Small intestine (tissue), 7 donors: ENCODE results near the gene CD7. TPM values are rescaled to one million over a fixed set of nuclear protein-coding genes. Genes with fewer than 3 reads are reported as not detected.
A peak's percentile ranks its signal among the peaks of the same experiment; 100 is the strongest.

ENCODE experiments used
- DNase-seq, 2 donors: peaks; one replicate each; pipeline versions ENCODE4 v3.0.0 to v3.0.0-alpha.2; 2013
- FAIRE-seq: peaks from 2 replicates; lab custom pipeline; 2012; peaks lifted over from hg19 to GRCh38; lab: Jason Lieb, UNC
- H3K27ac ChIP-seq, 3 donors: one replicate each; pipeline ENCODE4 v1.5.1; 2013; ENCODE audit warnings: low read length in 2 of 3, mild to moderate bottlenecking in 2 of 3, control low read depth in 1 of 3, inconsistent platforms in 1 of 3, low read depth in 1 of 3, moderate library complexity in 1 of 3
- H3K27me3 ChIP-seq, 3 donors: one replicate each; pipeline ENCODE4 v1.6.1; 2013; ENCODE audit warnings: low read length in 3 of 3, inconsistent platforms in 1 of 3; ENCODE audit not compliant: control insufficient read depth in 3 of 3, insufficient read depth in 3 of 3
- H3K36me3 ChIP-seq, 3 donors: one replicate each; pipeline ENCODE4 v1.6.1; 2013; ENCODE audit warnings: low read length in 3 of 3, inconsistent platforms in 1 of 3, low read depth in 1 of 3, mild to moderate bottlenecking in 1 of 3, moderate library complexity in 1 of 3; ENCODE audit not compliant: control insufficient read depth in 3 of 3, insufficient read depth in 2 of 3
- H3K4me1 ChIP-seq, 3 donors: one replicate each; pipeline ENCODE4 v1.6.1; 2013; ENCODE audit warnings: low read length in 2 of 3, inconsistent platforms in 1 of 3, low read depth in 1 of 3, mild to moderate bottlenecking in 1 of 3, moderate library complexity in 1 of 3; ENCODE audit not compliant: control insufficient read depth in 3 of 3, insufficient read depth in 2 of 3
- H3K4me3 ChIP-seq, 3 donors: one replicate each; pipeline ENCODE4 v1.5.1; 2013; ENCODE audit warnings: low read length in 3 of 3, control low read depth in 1 of 3, inconsistent platforms in 1 of 3, low read depth in 1 of 3, mild to moderate bottlenecking in 1 of 3, moderate library complexity in 1 of 3
- H3K9me3 ChIP-seq, 2 donors: one replicate each; pipeline ENCODE4 v1.6.1; 2013; ENCODE audit warnings: low read depth in 1 of 2, low read length in 1 of 2; ENCODE audit not compliant: control insufficient read depth in 2 of 2, insufficient read depth in 1 of 2
- whole genome bisulfite sequencing, 3 donors: extraction: QIAGEN DNeasy Blood & Tissue Kit; methylation state at CpG; one replicate each; pipeline ENCODE4 v1.1.7; 2013; 5-methylcytosine and 5-hydroxymethylcytosine counted together
- polyA plus RNA-seq, 4 donors: library from polyadenylated mRNA; stranded (reverse) in 3 of 4; unstranded in 1 of 4; fragments of 200-250 nt in 3 of 4; fragments of 120-200 nt in 1 of 4; gene quantifications; one replicate each; pipeline versions ENCODE4 v1.2.1 to v1.2.3, GENCODE V29; 2013
- donor health status: healthy with polysubstance abuse.
- donor health status: control.
- donor health status: control.
- donor health status: Bipolar disorder and iron deficiency.
- donor health status: healthy.

The CD7 gene
- polyA plus RNA-seq, 4 donors = 3.4 to 10.8 (median 7.7) TPM

DNA sequence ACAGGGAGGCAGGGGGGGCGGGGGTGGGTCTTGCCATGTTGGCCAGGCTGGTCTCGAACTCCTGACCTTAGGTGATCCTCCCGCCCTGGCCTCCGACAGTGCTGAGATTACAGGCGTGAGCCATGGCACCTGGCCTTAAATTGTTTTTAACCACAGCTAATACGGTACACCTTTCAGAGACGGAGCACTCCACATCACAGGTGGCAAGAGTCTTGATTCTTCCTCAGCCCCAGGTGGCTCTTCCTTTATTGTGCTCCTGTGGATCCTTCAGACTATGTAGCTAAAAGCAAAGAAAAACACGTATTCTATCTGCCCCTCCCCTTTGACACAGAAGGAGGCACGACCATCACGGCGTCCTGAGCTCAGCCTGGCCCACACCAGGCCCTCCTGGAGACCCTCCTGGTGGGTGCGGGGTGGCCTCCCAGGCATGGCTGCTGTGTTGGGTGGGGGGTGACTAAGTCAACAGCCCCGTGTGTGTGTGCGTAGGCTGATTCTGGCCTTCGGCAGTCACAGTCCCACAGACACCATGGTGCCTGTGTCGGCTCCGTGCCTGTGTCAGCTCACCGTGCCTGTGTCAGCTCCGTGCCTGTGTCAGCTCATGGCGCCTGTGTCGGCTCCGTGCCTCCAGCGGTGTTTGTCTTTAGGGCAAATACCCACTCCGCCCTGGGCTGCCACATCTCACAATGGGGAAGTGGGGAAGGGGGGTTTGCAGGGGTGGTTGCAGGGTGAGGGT is 26.9 kb upstream of the CD7 start:
- Histone ChIP-seq H3K4me3 (no peak overlapping the region), H3K4me1 (peaks cover 0 to 11% (median 0%) of the 10 kb centered on the region in 3 donors), H3K27me3 (no peaks in the 10 kb centered on the region), H3K36me3 (no peaks in the 10 kb centered on the region), H3K9me3 (peaks cover 0 to 3% of the 10 kb centered on the region in 2 donors), H3K27ac (no peak overlapping the region)
- FAIRE-seq (no peak), DNase-seq (no peak)
- WGBS, 3 donors = 74 to 81% (median 79%) methylated on average over 24 of the region's 24 CpGs

DNA sequence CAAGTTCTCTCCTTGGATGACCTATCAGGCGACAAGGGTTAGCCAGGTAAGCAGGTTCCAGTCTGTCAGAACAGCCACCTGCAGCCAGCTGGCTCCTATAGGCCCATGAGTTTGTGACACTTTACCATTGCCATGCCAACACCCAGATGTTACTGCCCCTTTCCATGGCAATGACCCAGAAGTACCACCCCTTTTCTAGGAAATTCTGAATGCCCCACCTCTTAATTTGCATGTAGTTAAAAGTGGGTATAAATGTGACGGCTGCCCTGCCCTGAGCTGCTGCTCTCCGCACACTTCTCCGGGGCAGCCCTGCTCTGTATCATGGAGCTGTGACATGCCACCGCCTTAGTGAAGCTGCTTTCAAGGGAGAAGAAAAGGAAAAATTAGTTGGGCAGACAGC is 26.2 kb upstream of the CD7 start:
- Histone ChIP-seq H3K4me1 (peaks cover 0 to 15% (median 0%) of the 10 kb centered on the region in 3 donors), H3K36me3 (no peaks in the 10 kb centered on the region), H3K27ac (no peak overlapping the region), H3K27me3 (no peaks in the 10 kb centered on the region), H3K9me3 (peaks cover 0 to 3% of the 10 kb centered on the region in 2 donors), H3K4me3 (no peak overlapping the region)
- no peak for DNase-seq
- WGBS, 3 donors = 86 to 91% (median 90%) methylated on average over 5 of the region's 5 CpGs
- FAIRE-seq = no peak

DNA sequence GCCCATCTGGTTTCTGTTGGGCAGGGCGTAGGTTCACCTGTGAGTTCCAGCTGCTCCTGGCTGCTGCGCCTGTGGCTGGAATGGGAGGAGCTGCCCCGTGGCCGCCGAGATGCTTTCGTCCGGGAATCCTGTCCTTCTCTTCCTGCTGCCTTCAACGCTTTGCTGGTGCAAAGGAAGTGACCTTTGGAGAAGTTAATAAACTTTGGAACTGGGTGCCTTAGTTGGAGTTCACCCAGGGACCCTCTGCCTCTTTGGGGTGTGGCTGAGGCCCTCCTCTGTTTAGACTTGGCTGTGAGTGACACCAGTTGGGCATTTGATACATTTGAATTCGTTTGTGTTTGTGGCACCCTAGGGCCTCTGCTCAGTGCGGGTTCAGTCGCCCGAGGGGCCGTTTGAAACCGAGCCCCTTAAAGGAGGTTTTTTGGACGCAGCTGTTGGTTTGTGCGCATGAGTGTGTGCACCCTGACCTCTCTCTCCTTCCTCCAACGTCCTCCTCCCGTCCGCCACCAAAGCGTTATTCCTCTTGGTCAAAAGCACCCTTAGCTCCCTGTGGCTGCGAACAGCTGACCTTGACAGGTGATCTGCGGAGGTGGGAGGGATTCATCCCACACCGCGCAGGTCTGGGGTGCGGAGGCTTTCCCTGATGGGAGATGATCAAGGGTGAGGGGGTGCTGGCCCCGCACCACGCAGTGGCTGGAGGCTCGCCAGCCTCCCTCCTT is 25.1 kb upstream of the CD7 start:
- no peak for FAIRE-seq
- Histone ChIP-seq H3K4me3 (no peak overlapping the region), H3K27ac (no peak overlapping the region), H3K36me3 (no peaks in the 10 kb centered on the region), H3K4me1 (peaks cover 0 to 21% (median 0%) of the 10 kb centered on the region in 3 donors), H3K9me3 (peaks cover 0 to 3% of the 10 kb centered on the region in 2 donors), H3K27me3 (no peaks in the 10 kb centered on the region)
- no peak for DNase-seq
- WGBS, 3 donors = 69 to 77% (median 70%) methylated on average over 28 of the region's 28 CpGs

DNA sequence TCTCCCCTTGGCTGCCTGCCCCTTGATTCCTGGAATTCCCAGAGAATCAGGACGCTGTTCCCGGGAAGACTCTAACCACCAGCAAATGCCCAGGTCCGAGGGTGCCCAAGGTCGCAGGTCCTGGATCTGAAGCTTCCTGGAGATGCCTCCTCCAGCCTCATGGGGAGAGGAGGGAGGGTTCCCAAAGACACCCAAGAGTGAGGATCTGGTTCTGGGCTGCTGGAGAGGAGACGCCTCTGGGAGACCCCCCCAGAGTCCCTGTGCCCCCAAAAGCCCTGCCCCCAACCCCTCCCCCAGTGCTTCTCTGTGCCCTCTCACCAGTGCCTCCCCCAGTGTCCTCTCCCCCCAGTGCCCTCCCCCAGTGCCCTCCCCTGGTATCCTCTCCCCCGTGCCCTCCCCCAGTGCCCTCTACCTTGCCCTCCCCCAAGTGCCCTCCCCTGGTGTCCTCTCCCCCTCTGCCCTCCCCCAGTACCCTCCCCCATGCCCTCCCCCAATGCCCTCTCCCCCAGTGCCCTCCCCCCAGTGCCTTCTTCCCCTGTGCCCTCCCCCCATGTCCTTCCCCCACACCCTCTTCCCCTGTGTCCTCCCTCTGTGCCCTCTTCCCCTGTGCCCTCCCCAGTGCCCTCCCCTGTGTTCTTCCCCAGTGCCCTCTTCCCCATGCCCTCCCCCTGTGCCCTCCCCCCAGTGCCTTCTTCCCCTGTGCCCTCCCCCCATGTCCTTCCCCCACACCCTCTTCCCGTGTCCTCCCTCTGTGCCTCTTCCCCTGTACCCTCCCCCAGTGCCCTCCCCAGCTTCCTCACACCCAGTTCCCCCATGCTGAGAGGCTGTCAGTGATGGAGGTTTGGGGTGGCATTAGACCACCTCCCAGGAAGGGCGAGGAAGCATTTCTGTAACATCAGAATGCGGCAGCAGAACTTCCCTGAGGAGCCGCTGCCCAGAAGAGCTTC is 22.5 kb upstream of the CD7 start:
- H3K9me3 ChIP-seq = peaks cover 0 to 3% of the 10 kb centered on the region in 2 donors
- peaks cover 0 to 21% (median 0%) of the 10 kb centered on the region in 3 donors for H3K4me1 ChIP-seq
- H3K36me3 ChIP-seq = no peaks in the 10 kb centered on the region
- 47 to 58% (median 54%) methylated on average over 9 to 10 of the region's 10 CpGs for WGBS, 3 donors
- H3K27me3 ChIP-seq = peaks cover 0 to 5% (median 0%) of the 10 kb centered on the region in 3 donors
- FAIRE-seq = no peak
- H3K4me3 ChIP-seq = peak overlapping the region in 2 of 3 donors; percentile 32 to 41
- peak overlapping the region in 2 of 3 donors; percentile 27 to 84 for H3K27ac ChIP-seq
- DNase-seq = no peak

DNA sequence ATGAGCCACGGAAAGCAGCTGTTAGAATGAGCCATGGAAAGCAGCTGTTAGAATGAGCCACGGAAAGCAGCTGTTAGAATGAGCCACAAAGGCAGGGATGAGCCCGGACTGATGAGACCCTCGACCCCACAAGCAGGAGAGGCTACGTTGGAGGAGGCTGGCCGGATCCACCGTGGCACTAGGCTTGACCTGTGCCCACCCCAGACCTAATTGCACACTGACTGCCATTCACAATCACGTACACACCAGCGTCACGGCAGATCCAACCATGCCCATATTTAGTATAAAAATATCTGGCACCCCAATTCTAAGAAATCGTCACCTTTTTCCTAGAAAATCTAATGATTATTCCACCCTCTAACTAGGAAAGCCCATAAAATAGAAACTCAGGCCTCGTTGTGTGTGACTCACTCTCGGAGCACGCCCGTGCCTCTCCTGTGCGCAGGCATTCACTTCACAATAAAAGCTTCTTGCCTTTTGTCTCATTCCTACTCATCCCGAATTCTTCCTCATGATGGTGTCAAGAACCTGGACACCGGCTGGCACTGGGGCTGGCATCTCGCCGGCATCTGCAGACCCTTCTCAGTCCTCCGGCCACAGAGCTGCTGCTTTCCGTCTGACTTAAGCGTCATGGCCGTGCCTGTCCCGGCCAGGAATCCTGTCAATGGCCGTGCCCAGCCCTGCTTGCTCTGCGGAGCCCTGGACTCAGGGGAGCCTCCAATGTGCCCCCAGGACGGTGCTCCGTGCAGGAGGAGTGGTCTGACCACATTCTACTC is 21.6 kb upstream of the CD7 start:
- DNase-seq = peak; percentile 84 to 89

DNA sequence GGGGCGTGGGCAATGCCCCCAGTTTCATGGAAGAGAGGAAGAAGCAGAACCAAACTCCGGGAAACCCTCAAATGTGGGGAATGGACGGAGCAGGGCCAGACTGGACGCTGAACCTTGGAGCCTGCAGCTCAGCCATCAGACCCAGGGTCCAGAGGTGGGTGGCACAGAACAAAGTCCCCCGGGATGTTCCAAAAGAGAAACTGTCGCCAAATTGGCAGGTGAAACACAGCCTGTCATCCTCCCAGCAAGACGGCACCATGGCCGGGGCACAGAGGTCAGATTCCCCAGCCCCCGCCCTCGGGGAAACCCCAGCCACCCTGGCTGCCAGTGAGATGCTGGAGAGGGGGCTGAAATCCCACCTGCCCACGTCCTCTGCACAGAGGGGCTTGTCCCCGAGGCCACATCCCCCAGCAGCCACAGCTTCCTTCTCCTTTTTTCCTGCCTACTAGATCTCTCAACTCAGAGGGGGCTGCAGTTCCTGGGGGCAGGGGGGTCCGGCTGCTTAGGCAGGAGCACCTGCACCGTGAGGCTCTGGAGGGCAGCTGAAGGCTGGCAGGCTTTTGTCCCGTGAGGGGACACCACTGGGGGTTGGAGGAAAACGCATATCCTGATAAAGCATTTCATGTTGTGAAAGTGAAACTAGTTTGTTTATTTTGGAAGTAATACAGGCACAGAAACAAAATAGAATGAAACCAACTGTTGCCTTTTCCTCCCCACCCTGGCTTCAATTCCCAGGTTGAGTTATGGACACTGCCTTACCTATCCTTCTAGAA is 17.4 kb upstream of the CD7 start:
- DNase-seq = peak; percentile 57 to 64
- WGBS, 3 donors = 12 to 13% (median 13%) methylated on average over 16 of the region's 16 CpGs
- Histone ChIP-seq H3K27me3 (peaks cover 0 to 32% (median 0%) of the 10 kb centered on the region in 3 donors), H3K27ac (peak overlapping the region in 2 of 3 donors; percentile 88 to 93), H3K4me1 (peaks cover 2 to 60% (median 6%) of the 10 kb centered on the region in 3 donors), H3K4me3 (peak overlapping the region in 1 of 3 donors; percentile 62), H3K9me3 (no peaks in the 10 kb centered on the region), H3K36me3 (no peaks in the 10 kb centered on the region)
- no peak for FAIRE-seq

More for the DNA sequence above, 21.6 kb upstream of the CD7 start:
- no peak for FAIRE-seq
- H3K27me3 ChIP-seq = peaks cover 0 to 5% (median 0%) of the 10 kb centered on the region in 3 donors
- H3K36me3 ChIP-seq = no peaks in the 10 kb centered on the region
- H3K4me3 ChIP-seq = peak overlapping the region in 2 of 3 donors; percentile 32 to 41
- peaks cover 0 to 29% (median 5%) of the 10 kb centered on the region in 3 donors for H3K4me1 ChIP-seq
- 7 to 29% (median 23%) methylated on average over 29 of the region's 29 CpGs for WGBS, 3 donors
- peaks cover 0 to 3% of the 10 kb centered on the region in 2 donors for H3K9me3 ChIP-seq
- peak overlapping the region; percentile 37 to 84 (median 65) for H3K27ac ChIP-seq

DNA sequence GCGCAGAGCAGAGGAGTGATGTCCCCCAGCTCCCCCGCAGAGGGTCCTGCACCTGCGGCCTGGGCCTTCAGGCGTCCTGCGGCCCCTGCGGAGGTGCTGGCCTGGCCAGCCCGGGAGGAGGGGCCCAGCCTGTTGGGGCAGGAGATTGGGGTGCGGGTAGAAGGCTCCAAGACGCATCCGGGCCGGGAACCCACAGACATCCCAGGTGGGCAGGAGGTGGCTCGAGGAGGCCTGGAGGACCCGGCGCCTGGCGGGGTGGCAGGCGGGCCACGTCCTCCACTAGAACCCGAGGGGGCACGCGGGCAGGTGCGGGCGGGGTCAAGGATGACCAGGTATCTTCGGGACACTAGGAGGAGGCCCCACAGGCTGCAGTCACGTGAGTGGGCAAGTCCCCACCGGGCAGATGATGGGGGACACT is 16.8 kb upstream of the CD7 start:
- WGBS, 3 donors = 15 to 48% (median 38%) methylated on average over 22 to 25 of the region's 25 CpGs
- H3K4me3 ChIP-seq = peak overlapping the region in 2 of 3 donors; percentile 57 to 62
- FAIRE-seq = no peak
- no peaks in the 10 kb centered on the region for H3K36me3 ChIP-seq
- no peaks in the 10 kb centered on the region for H3K9me3 ChIP-seq
- no peak for DNase-seq
- H3K27me3 ChIP-seq = peaks cover 0 to 32% (median 0%) of the 10 kb centered on the region in 3 donors
- H3K27ac ChIP-seq = peak overlapping the region in 2 of 3 donors; percentile 88 to 93
- peaks cover 4 to 61% (median 7%) of the 10 kb centered on the region in 3 donors for H3K4me1 ChIP-seq
